GM18526 (cell line): ENCODE results near the gene PGP.

Source experiments
- POLR2A ChIP-seq: IDR thresholded peaks from 3 replicates; pipeline ENCODE4 v1.6.1; 2011; ENCODE audit not compliant: insufficient read length; ENCODE audit errors: extremely low read depth

PGP gene

GRCh38 chr16:2196162-2196980, 18.3 kb downstream of the PGP start, which contains the start of gene CASKIN1:
Gene CASKIN1, minus strand, starts transcription at chr16:2196605. Its CDS starts 173 bp downstream, at chr16:2196432.
- no peak for TF ChIP-seq POLR2A

- no peak for TF ChIP-seq POLR2A
Measured at GRCh38 chr16:2195322-2196161, 19.1 kb downstream of the PGP start.

- no peak for TF ChIP-seq POLR2A
Measured at GRCh38 chr16:2194852-2195321, 19.8 kb downstream of the PGP start.

GRCh38 chr16:2194166-2194834, 20.3 kb downstream of the PGP start:
- no peak for TF ChIP-seq POLR2A

- no peak for TF ChIP-seq POLR2A
Measured at GRCh38 chr16:2191446-2191706, 23.3 kb downstream of the PGP start.

GRCh38 chr16:2190659-2191445, 23.8 kb downstream of the PGP start:
- TF ChIP-seq POLR2A = no peak

GRCh38 chr16:2190002-2190658, 24.5 kb downstream of the PGP start:
- TF ChIP-seq POLR2A = no peak

GRCh38 chr16:2189252-2189893, 25.3 kb downstream of the PGP start:
- no peak for TF ChIP-seq POLR2A

GRCh38 chr16:2188395-2188794, 26.2 kb downstream of the PGP start:
- TF ChIP-seq POLR2A = no peak

- TF ChIP-seq POLR2A = no peak
Measured at GRCh38 chr16:2187212-2187611, 27.4 kb downstream of the PGP start.

GRCh38 chr16:2186505-2186904, 28.1 kb downstream of the PGP start:
- no peak for TF ChIP-seq POLR2A

GRCh38 chr16:2186064-2186463, 28.6 kb downstream of the PGP start:
- no peak for TF ChIP-seq POLR2A

- no peak for TF ChIP-seq POLR2A
Measured at GRCh38 chr16:2184962-2185361, 29.7 kb downstream of the PGP start.

- TF ChIP-seq POLR2A = no peak
Measured at GRCh38 chr16:2184346-2184745, 30.3 kb downstream of the PGP start.
